Neural progenitor cell (in vitro differentiated cells): ENCODE measurements around the gene TBL1X. TPM values are rescaled to one million over a fixed set of nuclear protein-coding genes. Genes with fewer than 3 reads are reported as not detected.

Source experiments
- DNase-seq: peaks from one replicate; pipeline ENCODE4 v3.0.0-alpha.2; 2016; ENCODE audit warnings: low spot score
- H2AFZ ChIP-seq: fragments of 200-600 bp; sonication (generic); replicated peaks from 2 replicates; pipeline ENCODE4 v1.6.1; 2016; ENCODE audit warnings: antibody characterized with exemption
- H3F3A ChIP-seq: fragments of 200-600 bp; sonication (generic); 2 replicates; pipeline ENCODE4 v1.6.1; 2016; ENCODE audit warnings: antibody characterized with exemption, low read depth
- H3K27ac ChIP-seq: fragments of 200-600 bp; sonication (generic); 2 replicates; pipeline ENCODE4 v1.5.1; 2016; ENCODE audit warnings: mild to moderate bottlenecking
- H3K27me3 ChIP-seq: fragments of 200-600 bp; sonication (generic); 2 replicates; pipeline ENCODE4 v1.6.1; 2016; ENCODE audit warnings: mild to moderate bottlenecking, moderate library complexity
- H3K36me3 ChIP-seq: fragments of 200-600 bp; sonication (generic); 2 replicates; pipeline ENCODE4 v1.5.1; 2016
- H3K4me1 ChIP-seq: fragments of 200-600 bp; sonication (generic); 2 replicates; pipeline ENCODE4 v1.6.1; 2016; ENCODE audit warnings: mixed run types
- H3K4me2 ChIP-seq: fragments of 200-600 bp; sonication (generic); 2 replicates; pipeline ENCODE4 v1.6.1; 2016
- H3K4me3 ChIP-seq: fragments of 200-600 bp; sonication (generic); 2 replicates; pipeline ENCODE4 v1.5.1; 2016
- H3K79me2 ChIP-seq: fragments of 200-600 bp; sonication (generic); 2 replicates; pipeline ENCODE4 v1.6.1; 2016; ENCODE audit warnings: low read depth
- H3K9ac ChIP-seq: fragments of 200-600 bp; sonication (generic); 2 replicates; pipeline ENCODE4 v1.6.1; 2016
- H3K9me3 ChIP-seq: fragments of 200-600 bp; sonication (generic); 2 replicates; pipeline ENCODE4 v1.5.1; 2016; ENCODE audit warnings: low read depth
- H4K20me1 ChIP-seq: fragments of 200-600 bp; sonication (generic); 2 replicates; pipeline ENCODE4 v1.6.1; 2016; ENCODE audit warnings: low read depth
- H3K27ac Mint-ChIP-seq: 3 replicates; pipeline ENCODE4 v1.8.0; 2021; ENCODE audit warnings: mixed read lengths
- H3K27me3 Mint-ChIP-seq: 2 replicates; pipeline ENCODE4 v1.8.0; 2022; ENCODE audit warnings: low read depth, mild to moderate bottlenecking, inconsistent platforms, moderate library complexity, mixed read lengths; ENCODE audit not compliant: insufficient read depth
- H3K36me3 Mint-ChIP-seq: 3 replicates; pipeline ENCODE4 v1.8.0; 2021; ENCODE audit warnings: mixed read lengths
- H3K4me1 Mint-ChIP-seq: 3 replicates; pipeline ENCODE4 v1.8.0; 2021; ENCODE audit warnings: mixed read lengths
- H3K4me3 Mint-ChIP-seq: 3 replicates; pipeline ENCODE4 v1.8.0; 2021; ENCODE audit warnings: mild to moderate bottlenecking, moderate library complexity, mixed read lengths
- H3K9me3 Mint-ChIP-seq: 3 replicates; pipeline ENCODE4 v1.8.0; 2020; ENCODE audit warnings: mixed read lengths
- CTCF ChIP-seq: fragments of 200-600 bp; sonication (generic); IDR thresholded peaks from 2 replicates; pipeline ENCODE4 v1.5.1; 2017; ENCODE audit warnings: antibody characterized with exemption, mild to moderate bottlenecking
- EZH2 ChIP-seq: fragments of 200-600 bp; sonication (generic); IDR thresholded peaks from 2 replicates; pipeline ENCODE4 v1.6.1; 2017; ENCODE audit warnings: antibody characterized with exemption, mild to moderate bottlenecking, moderate library complexity
- EZH2phosphoT487 ChIP-seq: fragments of 200-600 bp; sonication (generic); IDR thresholded peaks from 2 replicates; pipeline ENCODE4 v1.6.1; 2017; ENCODE audit warnings: antibody characterized with exemption
- total RNA-seq: library from RNA; depleted of rRNA; stranded (reverse); fragments of >200 nt; gene quantifications from 2 replicates; pipeline ENCODE4 v1.2.3, GENCODE V29; 2015; ENCODE audit warnings: low replicate concordance

TBL1X gene
- total RNA-seq, 1 donor from 2014 or later: 35.7 TPM

DNA sequence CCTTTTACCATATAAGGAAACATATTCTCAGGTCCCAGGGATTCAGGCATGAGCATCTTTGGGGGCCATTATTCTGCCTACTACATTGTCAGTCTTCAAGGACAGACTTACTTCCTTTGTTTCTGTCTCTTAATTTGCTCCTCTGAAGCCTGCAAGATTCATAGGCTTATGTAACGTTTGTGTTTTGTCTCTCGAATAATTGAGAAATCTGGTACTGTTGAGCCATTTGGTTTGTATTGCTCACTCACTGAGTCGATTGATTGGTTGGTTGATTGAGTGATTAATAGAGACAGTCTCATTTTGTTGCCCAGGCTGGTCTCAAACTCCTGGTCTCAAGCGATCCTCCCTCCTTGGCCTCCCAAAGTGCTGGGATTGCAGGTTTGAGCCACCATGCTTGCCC is 23.7 kb downstream of the TBL1X start:
- Histone ChIP-seq H3K27ac (no peak overlapping the region), H3F3A (no peaks in the 10 kb centered on the region), H3K36me3 (no peaks in the 10 kb centered on the region), H3K9me3 (no peaks in the 10 kb centered on the region), H2AFZ (no peak overlapping the region), H3K4me2 (no peak overlapping the region), H3K4me3 (no peak overlapping the region), H3K9ac (no peak overlapping the region), H3K79me2 (peaks cover 96% of the 10 kb centered on the region), H4K20me1 (peaks cover 25% of the 10 kb centered on the region), H3K4me1 (no peaks in the 10 kb centered on the region), H3K27me3 (no peaks in the 10 kb centered on the region)
- no peak for TF ChIP-seq EZH2phosphoT487
- no peak for TF ChIP-seq CTCF
- no peak for TF ChIP-seq EZH2
- Mint-ChIP-seq H3K9me3 (peaks cover 50% of the 10 kb centered on the region), H3K27me3 (no peaks in the 10 kb centered on the region), H3K36me3 (peaks cover 36% of the 10 kb centered on the region), H3K4me3 (no peak overlapping the region), H3K27ac (no peak overlapping the region), H3K4me1 (peaks cover 3% of the 10 kb centered on the region)
- no peak for DNase-seq

DNA sequence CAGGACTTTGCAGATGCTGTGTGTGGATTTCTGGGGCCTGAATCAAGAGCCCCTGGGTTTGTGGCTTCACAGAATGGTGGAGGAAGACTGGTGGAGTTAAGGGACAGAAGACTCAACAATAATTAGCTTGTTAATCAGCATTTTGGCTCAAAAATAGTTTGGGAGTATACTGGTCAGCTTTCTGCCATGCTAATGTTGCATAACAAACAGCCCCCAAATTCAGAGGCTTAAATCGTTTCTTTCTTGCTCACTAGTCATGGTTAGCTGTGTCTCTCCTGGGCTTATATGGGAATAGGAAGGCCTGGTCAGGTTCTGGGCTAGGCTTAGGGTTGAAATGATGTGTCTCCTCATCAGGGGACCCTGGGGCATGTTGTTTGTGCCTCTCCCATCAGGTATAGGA is 24.4 kb downstream of the TBL1X start:
- Histone ChIP-seq H4K20me1 (peaks cover 30% of the 10 kb centered on the region), H3K9ac (no peak overlapping the region), H3K36me3 (no peaks in the 10 kb centered on the region), H3K79me2 (peaks cover 96% of the 10 kb centered on the region), H3K4me3 (no peak overlapping the region), H3K27me3 (no peaks in the 10 kb centered on the region), H2AFZ (no peak overlapping the region), H3K27ac (no peak overlapping the region), H3K4me2 (no peak overlapping the region), H3K9me3 (no peaks in the 10 kb centered on the region), H3K4me1 (no peaks in the 10 kb centered on the region), H3F3A (no peaks in the 10 kb centered on the region)
- Mint-ChIP-seq H3K9me3 (peaks cover 53% of the 10 kb centered on the region), H3K27me3 (no peaks in the 10 kb centered on the region), H3K36me3 (peaks cover 31% of the 10 kb centered on the region), H3K27ac (no peak overlapping the region), H3K4me1 (peaks cover 3% of the 10 kb centered on the region), H3K4me3 (no peak overlapping the region)
- TF ChIP-seq CTCF (no peak), EZH2 (no peak), EZH2phosphoT487 (no peak)
- no peak for DNase-seq

- Mint-ChIP-seq H3K27ac (no peak overlapping the region), H3K27me3 (no peaks in the 10 kb centered on the region), H3K36me3 (peaks cover 29% of the 10 kb centered on the region), H3K4me3 (no peak overlapping the region), H3K9me3 (peaks cover 53% of the 10 kb centered on the region), H3K4me1 (peaks cover 6% of the 10 kb centered on the region)
- Histone ChIP-seq H3K4me2 (no peak overlapping the region), H3K9me3 (no peaks in the 10 kb centered on the region), H2AFZ (no peak overlapping the region), H3K9ac (no peak overlapping the region), H4K20me1 (peaks cover 38% of the 10 kb centered on the region), H3F3A (no peaks in the 10 kb centered on the region), H3K4me1 (no peaks in the 10 kb centered on the region), H3K27me3 (no peaks in the 10 kb centered on the region), H3K36me3 (no peaks in the 10 kb centered on the region), H3K4me3 (no peak overlapping the region), H3K27ac (no peak overlapping the region), H3K79me2 (peaks cover 92% of the 10 kb centered on the region)
- TF ChIP-seq EZH2: no peak
- no peak for TF ChIP-seq CTCF
- no peak for TF ChIP-seq EZH2phosphoT487
- no peak for DNase-seq
Measured at GRCh38 chrX:9492901-9493300, 28.0 kb downstream of the TBL1X start.

DNA sequence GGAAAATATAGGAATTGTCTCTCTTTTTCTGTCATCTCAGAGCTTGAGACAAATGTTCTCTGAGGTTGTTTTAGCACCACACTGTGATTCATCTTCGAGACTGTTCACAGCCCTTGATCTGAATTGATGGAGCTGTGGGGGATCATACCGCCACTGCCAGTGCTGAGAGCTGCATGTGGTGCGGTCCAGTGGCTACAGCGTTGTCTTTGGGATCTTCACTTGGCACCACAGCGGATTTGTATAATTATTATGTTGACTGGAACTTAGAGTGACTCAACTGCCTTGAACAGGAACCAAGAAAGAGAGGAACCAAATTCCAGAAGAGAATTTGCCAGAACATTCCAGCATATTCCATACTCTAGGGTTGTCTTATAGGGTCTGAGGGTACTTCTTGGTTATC is 29.1 kb downstream of the TBL1X start:
- peaks cover 48% of the 10 kb centered on the region for H4K20me1 ChIP-seq
- no peaks in the 10 kb centered on the region for H3K27me3 ChIP-seq
- DNase-seq: no peak
- H3K36me3 ChIP-seq: no peaks in the 10 kb centered on the region
- Mint-ChIP-seq H3K27ac (no peak overlapping the region), H3K4me3 (no peak overlapping the region), H3K36me3 (peaks cover 27% of the 10 kb centered on the region), H3K9me3 (peaks cover 46% of the 10 kb centered on the region), H3K4me1 (peaks cover 11% of the 10 kb centered on the region), H3K27me3 (no peaks in the 10 kb centered on the region)
- H3K4me1 ChIP-seq: no peaks in the 10 kb centered on the region
- no peaks in the 10 kb centered on the region for H3F3A ChIP-seq
- TF ChIP-seq EZH2phosphoT487 (no peak), EZH2 (no peak), CTCF (no peak)
- no peak overlapping the region for H2AFZ ChIP-seq
- H3K27ac ChIP-seq: no peak overlapping the region
- no peak overlapping the region for H3K9ac ChIP-seq
- H3K9me3 ChIP-seq: no peaks in the 10 kb centered on the region
- no peak overlapping the region for H3K4me3 ChIP-seq
- no peak overlapping the region for H3K4me2 ChIP-seq
- H3K79me2 ChIP-seq: peaks cover 92% of the 10 kb centered on the region
